OCI-LY1 (cell line): Measurements from ENCODE around the gene FBXO5.

Source experiments
- H2AFZ ChIP-seq: fragments of 200-600 bp; sonication (generic), shearing (Covaris generic); 2 replicates; pipeline ENCODE4 v1.6.0; 2014; ENCODE audit warnings: antibody characterized with exemption, mild to moderate bottlenecking, low read length
- H3F3A ChIP-seq: fragments of 200-600 bp; sonication (generic), shearing (Covaris generic); 2 replicates; pipeline ENCODE4 v1.6.0; 2014; ENCODE audit warnings: mild to moderate bottlenecking, antibody characterized with exemption, low read length, moderate library complexity; ENCODE audit not compliant: insufficient read depth
- H3K27ac ChIP-seq: fragments of 200-600 bp; sonication (generic); 2 replicates; pipeline ENCODE4 v1.5.1; 2014; ENCODE audit warnings: low read length, mixed run types, mild to moderate bottlenecking, low read depth; ENCODE audit not compliant: poor library complexity, severe bottlenecking
- H3K27me3 ChIP-seq: fragments of 200-600 bp; sonication (generic); 2 replicates; pipeline ENCODE4 v1.6.0; 2014; ENCODE audit warnings: antibody characterized with exemption, mild to moderate bottlenecking, low read length, moderate library complexity; ENCODE audit not compliant: insufficient read depth
- H3K36me3 ChIP-seq: fragments of 200-600 bp; sonication (generic); 2 replicates; pipeline ENCODE4 v1.6.1; 2014; ENCODE audit warnings: mild to moderate bottlenecking, antibody characterized with exemption, low read length, moderate library complexity, mixed read lengths; ENCODE audit not compliant: insufficient read depth
- H3K4me1 ChIP-seq: fragments of 200-600 bp; sonication (generic); 2 replicates; pipeline ENCODE4 v1.5.1; 2014; ENCODE audit warnings: mild to moderate bottlenecking, low read length, moderate library complexity; ENCODE audit not compliant: insufficient read depth, severe bottlenecking
- H3K4me2 ChIP-seq: fragments of 200-600 bp; sonication (generic), shearing (Covaris generic); 2 replicates; pipeline ENCODE4 v1.6.1; 2014; ENCODE audit warnings: low read length
- H3K4me3 ChIP-seq: fragments of 200-600 bp; sonication (generic); 2 replicates; pipeline ENCODE4 v1.5.1; 2014; ENCODE audit warnings: low read length, low read depth, mild to moderate bottlenecking, mixed read lengths; ENCODE audit not compliant: poor library complexity, severe bottlenecking
- H3K79me2 ChIP-seq: fragments of 200-600 bp; shearing (Covaris generic); 2 replicates; pipeline ENCODE4 v1.6.1; 2016; ENCODE audit warnings: mixed run types, low read length, mixed read lengths; ENCODE audit not compliant: insufficient read depth
- H3K9ac ChIP-seq: fragments of 200-600 bp; sonication (generic), shearing (Covaris generic); 2 replicates; pipeline ENCODE4 v1.6.1; 2014; ENCODE audit warnings: mild to moderate bottlenecking, low read length, mixed read lengths
- H3K9me2 ChIP-seq: fragments of 200-600 bp; sonication (generic), shearing (Covaris generic); 2 replicates; pipeline ENCODE4 v1.6.1; 2014; ENCODE audit warnings: low read depth, mild to moderate bottlenecking, low read length, mixed read lengths
- H3K9me3 ChIP-seq: fragments of 200-600 bp; shearing (Covaris generic); 2 replicates; pipeline ENCODE4 v1.6.1; 2014; ENCODE audit warnings: low read length, mixed read lengths
- H4K20me1 ChIP-seq: fragments of 200-600 bp; sonication (generic), shearing (Covaris generic); 2 replicates; pipeline ENCODE4 v1.6.0; 2016; ENCODE audit warnings: mild to moderate bottlenecking, low read length; ENCODE audit not compliant: insufficient read depth
- CTCF ChIP-seq: fragments of 200-600 bp; sonication (generic), shearing (Covaris generic); IDR thresholded peaks from 2 replicates; pipeline ENCODE4 v1.5.1; 2017; ENCODE audit warnings: mild to moderate bottlenecking, antibody characterized with exemption, low read length, moderate library complexity, mixed read lengths
- EZH2 ChIP-seq: fragments of 200-600 bp; sonication (generic), shearing (Covaris generic); IDR thresholded peaks from 2 replicates; pipeline ENCODE4 v1.8.0; 2017; ENCODE audit warnings: borderline replicate concordance, mixed run types, mild to moderate bottlenecking, antibody characterized with exemption, low read length, moderate library complexity, mixed read lengths

The FBXO5 gene

DNA sequence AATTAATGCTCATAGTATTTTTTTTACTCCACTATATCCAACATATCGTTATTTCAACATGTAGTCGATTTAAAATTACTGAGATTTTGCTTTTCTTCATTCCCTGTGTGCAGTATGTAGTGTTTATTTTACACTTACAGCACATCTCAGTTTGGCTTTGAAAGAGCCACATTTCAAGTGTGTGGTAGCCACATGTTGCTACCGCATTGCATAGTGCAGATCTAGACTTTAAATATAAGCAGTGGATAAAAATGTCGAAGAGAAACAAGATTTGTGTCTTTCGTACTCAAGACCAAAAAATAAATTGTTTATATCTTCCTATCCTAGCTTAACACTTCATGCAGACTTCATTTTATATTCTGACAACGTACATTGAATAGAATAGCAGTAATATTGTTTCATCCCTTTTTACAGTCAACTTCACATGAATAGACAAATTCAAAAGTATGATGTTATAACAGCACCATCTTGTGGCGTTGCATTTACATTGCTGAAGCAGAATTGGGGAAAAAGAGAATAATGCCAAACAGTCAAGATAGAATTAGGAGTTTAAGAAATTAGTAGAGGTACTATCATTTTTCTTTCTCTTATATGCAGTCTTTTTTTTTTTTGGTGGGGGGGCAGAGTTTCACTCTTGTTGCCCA is 29.9 kb downstream of the FBXO5 start:
- no peaks in the 10 kb centered on the region for H3K27me3 ChIP-seq

GRCh38 chr6:152952045-152952444 is 30.8 kb downstream of the FBXO5 start:
- H3K4me2 ChIP-seq, result no peak overlapping the region
- no peak overlapping the region for H2AFZ ChIP-seq
- no peaks in the 10 kb centered on the region for H3K79me2 ChIP-seq
- H3K9me3 ChIP-seq, result no peaks in the 10 kb centered on the region
- H3K9ac ChIP-seq, result no peak overlapping the region
- H4K20me1 ChIP-seq, result no peaks in the 10 kb centered on the region
- H3K4me3 ChIP-seq, result no peak overlapping the region
- no peaks in the 10 kb centered on the region for H3K4me1 ChIP-seq
- H3K27ac ChIP-seq, result no peak overlapping the region
- H3K36me3 ChIP-seq, result no peaks in the 10 kb centered on the region
- H3K27me3 ChIP-seq, result no peaks in the 10 kb centered on the region
- H3F3A ChIP-seq, result no peaks in the 10 kb centered on the region
- H3K9me2 ChIP-seq, result no peaks in the 10 kb centered on the region
- TF ChIP-seq EZH2, result no peak
- TF ChIP-seq CTCF, result no peak

More for the DNA sequence above, 29.9 kb downstream of the FBXO5 start:
- Histone ChIP-seq H3F3A (no peaks in the 10 kb centered on the region), H4K20me1 (no peaks in the 10 kb centered on the region), H3K27ac (no peak overlapping the region), H3K9me3 (no peaks in the 10 kb centered on the region), H3K4me3 (no peak overlapping the region), H3K36me3 (no peaks in the 10 kb centered on the region), H3K79me2 (no peaks in the 10 kb centered on the region), H3K9ac (no peak overlapping the region), H2AFZ (no peak overlapping the region), H3K9me2 (no peaks in the 10 kb centered on the region), H3K4me1 (no peaks in the 10 kb centered on the region), H3K4me2 (no peak overlapping the region)
- no peak for TF ChIP-seq EZH2
- TF ChIP-seq CTCF, result peak; percentile 72

DNA sequence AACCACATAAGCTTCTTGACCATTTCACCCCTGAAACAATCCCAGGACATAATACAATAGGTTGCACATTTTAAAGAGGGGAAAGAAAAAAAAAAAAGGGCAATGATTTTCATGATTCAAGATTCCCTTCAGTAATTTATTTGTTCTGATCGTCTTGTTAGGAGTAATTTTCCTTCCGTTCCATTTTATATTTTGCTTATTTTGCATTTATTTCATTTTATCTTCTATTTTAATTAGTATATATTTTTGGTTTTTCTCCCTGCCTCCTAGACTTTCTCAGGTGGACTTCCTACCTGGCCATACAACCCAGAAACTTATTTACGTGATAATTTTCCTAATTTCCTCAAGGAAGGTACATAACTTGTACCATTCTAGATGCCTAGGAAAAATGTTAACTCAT is 32.6 kb downstream of the FBXO5 start:
- H3K27ac ChIP-seq, result no peak overlapping the region
- no peaks in the 10 kb centered on the region for H3K79me2 ChIP-seq
- no peak for TF ChIP-seq EZH2
- TF ChIP-seq CTCF, result no peak
- H3K36me3 ChIP-seq, result no peaks in the 10 kb centered on the region
- no peak overlapping the region for H3K4me3 ChIP-seq
- H2AFZ ChIP-seq, result no peak overlapping the region
- H3K4me2 ChIP-seq, result no peak overlapping the region
- no peaks in the 10 kb centered on the region for H3K4me1 ChIP-seq
- H3F3A ChIP-seq, result no peaks in the 10 kb centered on the region
- no peaks in the 10 kb centered on the region for H3K9me3 ChIP-seq
- H3K9ac ChIP-seq, result no peak overlapping the region
- no peaks in the 10 kb centered on the region for H4K20me1 ChIP-seq
- H3K27me3 ChIP-seq, result no peaks in the 10 kb centered on the region
- H3K9me2 ChIP-seq, result no peaks in the 10 kb centered on the region
